Heart right ventricle (tissue), 16 donors: ENCODE measurements around the gene ANO1. TPM values are rescaled to one million over a fixed set of nuclear protein-coding genes. Genes with fewer than 3 reads are reported as not detected.

ENCODE experiments used
- ATAC-seq, 8 donors: fragments of 200-7000 bp; cut with Tn5 transposase; one replicate each; pipeline ENCODE4 v1.9.1; 2020; ENCODE audit warnings: mild to moderate bottlenecking in 8 of 8, moderate library complexity in 8 of 8, moderate number of reproducible peaks in 1 of 8
- DNase-seq, 2 donors: peaks; one replicate each; pipeline ENCODE4 v3.0.0-alpha.2; 2020
- H3K27ac ChIP-seq, 10 donors: fragments of 200-600 bp; sonication (generic) in 2 of 10; one replicate each; pipeline versions ENCODE4 v1.5.0 to v1.8.0; 2020 to 2022; ENCODE audit warnings: mild to moderate bottlenecking in 3 of 10
- H3K27me3 ChIP-seq, 7 donors: fragments of 200-600 bp; one replicate each; pipeline ENCODE4 v1.8.0; 2021 to 2022; ENCODE audit warnings: mild to moderate bottlenecking in 2 of 7
- H3K36me3 ChIP-seq, 9 donors: fragments of 200-600 bp; sonication (generic) in 1 of 9; one replicate each; pipeline versions ENCODE4 v1.5.0 to v1.8.0; 2020 to 2022; ENCODE audit warnings: mild to moderate bottlenecking in 2 of 9
- H3K4me1 ChIP-seq, 9 donors: fragments of 200-600 bp; sonication (generic) in 1 of 9; one replicate each; pipeline versions ENCODE4 v1.5.0 to v1.8.0; 2020 to 2022; ENCODE audit warnings: mild to moderate bottlenecking in 4 of 9
- H3K4me3 ChIP-seq, 10 donors: fragments of 200-600 bp; sonication (generic) in 2 of 10; one replicate each; pipeline versions ENCODE4 v1.5.0 to v1.8.0; 2020 to 2022; ENCODE audit warnings: mild to moderate bottlenecking in 7 of 10, moderate library complexity in 2 of 10
- H3K9me3 ChIP-seq, 11 donors: fragments of 200-600 bp in 10 of 11; sonication (generic) in 2 of 11; one replicate each; pipeline versions ENCODE4 v1.5.0 to v1.8.0; 2013 to 2022; ENCODE audit warnings: mild to moderate bottlenecking in 2 of 11, control low read depth in 1 of 11, moderate library complexity in 1 of 11
- CTCF ChIP-seq, 9 donors: fragments of 200-600 bp; sonication (generic) in 2 of 9; IDR thresholded peaks; one replicate each; pipeline versions ENCODE4 v1.5.0 to v1.8.0; 2021 to 2022; ENCODE audit warnings: antibody characterized with exemption in 9 of 9, mild to moderate bottlenecking in 5 of 9, moderate library complexity in 1 of 9
- WGBS, 2 donors: extraction: QIAGEN DNeasy Blood & Tissue Kit; methylation state at CpG; one replicate each; pipeline ENCODE4 v1.1.7; 2013; ENCODE audit warnings: inconsistent platforms in 1 of 2; 5-methylcytosine and 5-hydroxymethylcytosine counted together
- intact Hi-C, 10 donors: fragments of 100-400 bp; cut with DNase I; formaldehyde crosslinking; loops; one replicate each; pipeline versions ENCODE4 v1.11.1 to v1.14.2; 2022
- polyA plus RNA-seq, 2 donors: library from polyadenylated mRNA; stranded (reverse); fragments of 200-250 nt; gene quantifications; one replicate each; pipeline ENCODE4 v1.2.3, GENCODE V29; 2013
- total RNA-seq, 10 donors: library from RNA; stranded (reverse); fragmentation: NEBNext Ultra II Directional in 3 of 10; extraction: Animal tissue kit (Norgen Biotek cat#: 25700) in 3 of 10; gene quantifications; one replicate each; pipeline versions ENCODE4 v1.2.1 to v1.2.4, GENCODE V29; 2021 to 2023
- donor health status: Arrhythmogenic right ventricular cardiomyopathy.
- donor health status: ischemic (EF 13 %, LVEDD 7.1; RV severe dilation, severe dysfunction).
- donor health status: healthy with polysubstance abuse.
- donor health status: DM: no; HTN: yes; CAD: no.
- donor health status: DM: no; HTN: no; CAD: no.
- donor health status: ischemic (EF 25% LVEDD 6.9; RV normal size, moderate dysfunction).
- donor health status: ischemic (EF 25% LVEDD 5.7; RV mildly dilated, moderate dysfunction).
- donor health status: healthy.
- donor health status: DM: yes; HTN: yes; CAD: no.
- donor health status: Ischemic cardiomyopathy.
- donor health status: ischemic (EF 35%, LVEDD 5.7; RV mildly dilated, moderate dysfunction).
- donor health status: nonischemic (EF 11% LVEDD 7.7; RV severe dilation, severe dysfunction).
- donor health status: DM: yes; HTN: yes; CAD: no.
- donor health status: PGD.
- donor health status: ischemic (EF 29% LVEDD 5.4; RV normal size, mild dysfunction).
- donor health status: nonischemic (EF 23%, LVEDD 6.1; RV moderate dilation, normal function).

Gene ANO1
- total and polyA plus RNA-seq, 12 donors, result 6.6 to 13.8 (median 9.7) TPM

- Histone ChIP-seq H3K36me3 (peaks cover 0 to 22% (median 0%) of the 10 kb centered on the region in 9 donors), H3K9me3 (no peaks in the 10 kb centered on the region), H3K27me3 (no peaks in the 10 kb centered on the region), H3K4me3 (no peak overlapping the region), H3K4me1 (peaks cover 2 to 34% (median 21%) of the 10 kb centered on the region in 9 donors), H3K27ac (peak overlapping the region; percentile 19 to 89 (median 68))
- intact Hi-C loops, result loop anchor here in 1 of 10 donors (5.0 kb wide), 1 partner anchor 195 kb away; no protein-coding TSS in a partner anchor
- peak; percentile 23 to 49 for DNase-seq
- 17 to 23% methylated on average over 5 of the region's 5 CpGs for WGBS, 2 donors
- TF ChIP-seq CTCF (IDR thresholded peaks at IDR 0.05), result no peak
- peak; percentile 55 to 83 (median 76) for ATAC-seq
These were observed 33.9 kb downstream of the ANO1 start for GRCh38 chr11:70112017-70112434.

- peaks cover 2 to 34% (median 21%) of the 10 kb centered on the region in 9 donors for H3K4me1 ChIP-seq
- DNase-seq (peak in 1 of 2 donors; percentile 7), ATAC-seq (no peak)
- H3K4me3 ChIP-seq, result no peak overlapping the region
- TF ChIP-seq CTCF (IDR thresholded peaks at IDR 0.05), result no peak
- no peaks in the 10 kb centered on the region for H3K27me3 ChIP-seq
- 72 to 75% methylated on average over 5 of the region's 5 CpGs for WGBS, 2 donors
- peak overlapping the region in 8 of 10 donors; percentile 35 to 89 (median 76) for H3K27ac ChIP-seq
- intact Hi-C loops, result loop anchor here in 1 of 10 donors (5.0 kb wide), 1 partner anchor 196 kb away; no protein-coding TSS in a partner anchor
- H3K36me3 ChIP-seq, result peaks cover 0 to 11% (median 0%) of the 10 kb centered on the region in 9 donors
- no peaks in the 10 kb centered on the region for H3K9me3 ChIP-seq
These were observed 35.7 kb downstream of the ANO1 start for GRCh38 chr11:70113801-70114200.

GRCh38 chr11:70115778-70116177, 37.7 kb downstream of the ANO1 start:
- intact Hi-C loops, result no loop called here
- H3K36me3 ChIP-seq, result peaks cover 0 to 23% (median 0%) of the 10 kb centered on the region in 9 donors

GRCh38 chr11:70116386-70117065, 38.4 kb downstream of the ANO1 start:
- Histone ChIP-seq H3K9me3 (no peaks in the 10 kb centered on the region), H3K4me1 (peaks cover 0 to 22% (median 10%) of the 10 kb centered on the region in 9 donors), H3K27ac (peak overlapping the region in 4 of 10 donors; percentile 3 to 56 (median 16)), H3K36me3 (peaks cover 0 to 23% (median 0%) of the 10 kb centered on the region in 9 donors), H3K4me3 (no peak overlapping the region), H3K27me3 (no peaks in the 10 kb centered on the region)
- peak in 1 of 2 donors; percentile 3 for DNase-seq
- intact Hi-C loops, result no loop called here
- 88 to 93% methylated on average over 19 of the region's 19 CpGs for WGBS, 2 donors
- no peak for TF ChIP-seq CTCF (IDR thresholded peaks at IDR 0.05)
- no peak for ATAC-seq

More at GRCh38 chr11:70115778-70116177, 37.7 kb downstream of the ANO1 start:
- peak overlapping the region in 1 of 10 donors; percentile 3 for H3K27ac ChIP-seq
- no peaks in the 10 kb centered on the region for H3K27me3 ChIP-seq
- WGBS, 2 donors, result 94 to 95% methylated on average over 8 of the region's 8 CpGs
- H3K9me3 ChIP-seq, result no peaks in the 10 kb centered on the region
- DNase-seq (no peak), ATAC-seq (no peak)
- no peak for TF ChIP-seq CTCF (IDR thresholded peaks at IDR 0.05)
- peaks cover 2 to 29% (median 18%) of the 10 kb centered on the region in 9 donors for H3K4me1 ChIP-seq
- H3K4me3 ChIP-seq, result no peak overlapping the region
